ENCODE data around the gene LRP1B. TPM values are rescaled to one million over a fixed set of nuclear protein-coding genes. Genes with fewer than 3 reads are reported as not detected.
A peak's percentile ranks its signal among the peaks of the same experiment; 100 is the strongest.

LRP1B gene
- total and polyA plus RNA-seq, 2 experiments from 2014 or later: not detected

DNA sequence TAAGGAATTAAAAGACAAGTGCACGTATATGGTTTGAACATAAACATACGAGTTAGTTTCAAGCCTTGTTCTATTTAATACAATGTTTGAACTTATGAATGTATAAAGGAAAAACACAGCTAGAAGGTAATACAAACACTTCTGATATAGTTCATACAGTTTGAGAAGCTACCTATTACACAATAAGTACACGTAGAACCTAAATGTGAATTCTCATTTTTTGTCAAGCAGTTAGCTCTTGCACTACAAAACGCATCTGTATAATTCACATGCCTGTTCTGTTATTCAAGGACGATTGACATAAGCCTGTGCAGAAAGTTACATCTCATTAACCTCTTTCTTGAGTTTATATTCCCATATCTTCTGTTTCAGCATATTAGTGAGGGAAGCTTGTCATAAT, 2.7 kb downstream of the LRP1B start:
- no peak for DNase-seq
- Histone ChIP-seq H3K36me3 (ENCODE audit: low read depth) (no peaks in the 10 kb centered on the region), H2AFZ (no peak overlapping the region), H4K20me1 (ENCODE audit: insufficient read depth) (no peaks in the 10 kb centered on the region), H3K9me2 (ENCODE audit: insufficient read depth) (no peaks in the 10 kb centered on the region), H3K27me3 (replicated peaks; ENCODE audit: insufficient read depth) (peaks cover 33% of the 10 kb centered on the region), H3K4me2 (ENCODE audit: unreplicated experiment) (no peak overlapping the region), H3K4me3 (no peak overlapping the region), H3K9ac (no peak overlapping the region), H3F3A (ENCODE audit: insufficient read depth) (no peaks in the 10 kb centered on the region), H3K79me2 (ENCODE audit: insufficient read depth) (no peaks in the 10 kb centered on the region), H3K27ac (no peak overlapping the region), H3K4me1 (ENCODE audit: insufficient read depth) (peaks cover 6% of the 10 kb centered on the region; the same call in 1 of the 2 replicates), H3K9me3 (ENCODE audit: low read depth) (no peaks in the 10 kb centered on the region)
- WGBS, 2 experiments (ENCODE audit: low coverage in 1 of 2, low lambda C conversion rate in 2 of 2, missing lambda C conversion rate in 2 of 2): 76 to 78% methylated on average over 5 of the region's 5 CpGs
- TF ChIP-seq EZH2phosphoT487 (IDR thresholded peaks at IDR 0.05; ENCODE audit: insufficient read depth, low read depth): no peak
- no peak for TF ChIP-seq EZH2 (IDR thresholded peaks at IDR 0.05; ENCODE audit: insufficient read depth, poor library complexity, severe bottlenecking)
- in situ Hi-C loops (cut with MboI): no loop called here

DNA sequence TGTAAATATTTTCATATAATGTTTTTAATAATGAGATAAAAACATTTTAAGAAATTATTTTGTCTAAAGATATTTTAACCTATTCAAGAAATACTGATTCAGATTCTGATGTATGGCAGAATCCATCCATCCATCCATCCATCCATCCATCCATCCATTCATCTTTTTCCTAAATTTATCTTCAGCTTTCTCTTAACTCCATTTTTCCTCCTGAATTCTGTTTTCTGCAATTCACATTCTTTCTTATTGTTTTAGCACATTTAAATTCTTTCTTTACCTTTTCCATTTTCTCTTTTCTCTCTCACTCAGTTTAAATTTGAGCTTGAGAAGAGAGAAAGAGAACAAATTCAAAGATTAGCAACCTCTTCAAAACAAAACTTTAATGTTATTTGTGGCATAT, 3.6 kb downstream of the LRP1B start:
- H3K27me3 ChIP-seq (replicated peaks; ENCODE audit: insufficient read depth): peaks cover 27% of the 10 kb centered on the region
- in situ Hi-C loops (cut with MboI): no loop called here
- H3K4me2 ChIP-seq (ENCODE audit: unreplicated experiment): no peak overlapping the region
- no peak for DNase-seq
- no peak overlapping the region for H3K9ac ChIP-seq
- H3K4me3 ChIP-seq: no peak overlapping the region
- H3K36me3 ChIP-seq (ENCODE audit: low read depth): no peaks in the 10 kb centered on the region
- H3K4me1 ChIP-seq (ENCODE audit: insufficient read depth): peaks cover 6% of the 10 kb centered on the region; the same call in 1 of the 2 replicates
- no peak overlapping the region for H3K27ac ChIP-seq
- no peaks in the 10 kb centered on the region for H3K9me3 ChIP-seq (ENCODE audit: low read depth)
- no peak for TF ChIP-seq EZH2 (IDR thresholded peaks at IDR 0.05; ENCODE audit: insufficient read depth, poor library complexity, severe bottlenecking)
- H2AFZ ChIP-seq: no peak overlapping the region
- no peaks in the 10 kb centered on the region for H3K79me2 ChIP-seq (ENCODE audit: insufficient read depth)
- no peaks in the 10 kb centered on the region for H3F3A ChIP-seq (ENCODE audit: insufficient read depth)
- no peaks in the 10 kb centered on the region for H4K20me1 ChIP-seq (ENCODE audit: insufficient read depth)
- H3K9me2 ChIP-seq (ENCODE audit: insufficient read depth): no peaks in the 10 kb centered on the region

DNA sequence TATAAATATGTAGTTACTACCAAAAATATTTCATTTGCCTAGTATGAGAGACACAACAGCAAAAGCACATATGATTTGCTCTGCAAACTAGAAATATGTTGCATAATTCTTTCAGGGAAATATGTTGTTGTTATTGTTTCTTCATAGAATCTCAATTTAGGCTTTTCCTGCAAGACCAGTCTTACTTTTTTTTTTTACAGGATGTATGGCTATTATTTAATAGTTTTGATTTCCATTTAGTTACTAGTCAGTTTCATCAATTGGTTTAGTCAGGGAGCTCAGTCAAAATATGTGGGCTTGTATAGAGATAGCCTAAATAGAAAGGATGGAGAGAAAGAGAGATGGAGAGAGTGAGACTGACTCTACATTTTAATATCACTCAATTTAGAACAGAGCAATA, 6.1 kb downstream of the LRP1B start:
- H3K4me3 ChIP-seq: no peak overlapping the region
- H3K9me3 ChIP-seq (ENCODE audit: low read depth): no peaks in the 10 kb centered on the region
- no peak overlapping the region for H2AFZ ChIP-seq
- H4K20me1 ChIP-seq (ENCODE audit: insufficient read depth): no peaks in the 10 kb centered on the region
- H3K9ac ChIP-seq: no peak overlapping the region
- H3K36me3 ChIP-seq (ENCODE audit: low read depth): no peaks in the 10 kb centered on the region
- in situ Hi-C loops (cut with MboI): no loop called here
- no peak overlapping the region for H3K4me2 ChIP-seq (ENCODE audit: unreplicated experiment)
- no peaks in the 10 kb centered on the region for H3K4me1 ChIP-seq (ENCODE audit: insufficient read depth)
- peaks cover 15% of the 10 kb centered on the region for H3K27me3 ChIP-seq (replicated peaks; ENCODE audit: insufficient read depth)
- no peak for TF ChIP-seq EZH2phosphoT487 (IDR thresholded peaks at IDR 0.05; ENCODE audit: insufficient read depth, low read depth)
- TF ChIP-seq EZH2 (IDR thresholded peaks at IDR 0.05; ENCODE audit: insufficient read depth, poor library complexity, severe bottlenecking): no peak
- H3K27ac ChIP-seq: no peak overlapping the region
- DNase-seq: no peak
- H3F3A ChIP-seq (ENCODE audit: insufficient read depth): no peaks in the 10 kb centered on the region
- no peaks in the 10 kb centered on the region for H3K79me2 ChIP-seq (ENCODE audit: insufficient read depth)
- peaks cover 4% of the 10 kb centered on the region; the same call in 1 of the 2 replicates for H3K9me2 ChIP-seq (ENCODE audit: insufficient read depth)

DNA sequence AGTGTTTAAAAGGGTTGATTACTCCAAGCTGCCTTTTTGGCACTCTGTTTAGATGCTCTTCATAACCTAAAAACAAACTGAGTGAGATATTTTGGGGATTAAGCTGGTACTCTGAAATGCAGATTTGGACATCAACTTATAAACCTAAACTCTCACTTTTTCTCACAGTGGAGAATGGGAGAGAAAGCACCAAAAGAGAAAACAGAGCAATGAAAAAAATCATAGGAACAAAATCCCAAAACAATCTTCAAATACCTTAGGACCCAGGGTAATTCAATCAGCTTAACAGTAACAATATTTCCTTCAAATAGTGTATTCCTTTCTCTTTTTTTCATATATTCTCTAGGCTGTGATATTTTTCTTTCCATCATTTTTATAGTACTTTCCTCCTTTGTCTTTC, 11.5 kb downstream of the LRP1B start:
- in situ Hi-C loops (cut with MboI): no loop called here
- H3K4me3 ChIP-seq: no peak overlapping the region
- H3K9ac ChIP-seq: no peak overlapping the region
- no peaks in the 10 kb centered on the region for H4K20me1 ChIP-seq (ENCODE audit: insufficient read depth)
- TF ChIP-seq EZH2phosphoT487 (IDR thresholded peaks at IDR 0.05; ENCODE audit: insufficient read depth, low read depth): no peak
- TF ChIP-seq EZH2 (IDR thresholded peaks at IDR 0.05; ENCODE audit: insufficient read depth, poor library complexity, severe bottlenecking): no peak
- no peak overlapping the region for H3K4me2 ChIP-seq (ENCODE audit: unreplicated experiment)
- H3K4me1 ChIP-seq (ENCODE audit: insufficient read depth): no peaks in the 10 kb centered on the region
- H3K9me3 ChIP-seq (ENCODE audit: low read depth): no peaks in the 10 kb centered on the region
- no peak overlapping the region for H2AFZ ChIP-seq
- no peaks in the 10 kb centered on the region for H3K79me2 ChIP-seq (ENCODE audit: insufficient read depth)
- no peaks in the 10 kb centered on the region for H3K27me3 ChIP-seq (replicated peaks; ENCODE audit: insufficient read depth)
- DNase-seq: no peak
- no peak overlapping the region for H3K27ac ChIP-seq
- peaks cover 4% of the 10 kb centered on the region; the same call in 1 of the 2 replicates for H3K9me2 ChIP-seq (ENCODE audit: insufficient read depth)
- H3K36me3 ChIP-seq (ENCODE audit: low read depth): no peaks in the 10 kb centered on the region
- H3F3A ChIP-seq (ENCODE audit: insufficient read depth): no peaks in the 10 kb centered on the region

DNA sequence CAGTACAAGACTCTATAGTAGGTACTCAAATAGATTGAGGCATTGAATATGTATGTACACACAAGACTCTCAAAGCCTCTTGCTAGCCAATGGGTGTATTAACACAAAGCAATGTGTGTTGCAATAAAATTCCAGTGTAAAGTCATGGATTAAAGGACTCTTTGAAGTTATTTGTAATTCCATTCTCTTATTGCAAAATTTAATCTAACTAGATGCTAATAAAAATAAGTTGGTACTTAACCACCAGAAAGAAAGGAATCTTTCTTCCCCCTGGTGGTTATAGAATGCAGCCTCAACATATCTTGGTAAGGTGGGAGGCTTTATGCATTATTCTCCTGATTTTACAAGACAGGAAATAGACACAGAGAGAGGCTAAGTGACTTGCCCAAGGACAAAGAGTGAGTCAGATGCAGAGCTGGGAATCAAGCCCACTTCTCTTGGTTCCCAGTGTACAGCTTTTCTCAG, 18.0 kb downstream of the LRP1B start:
- Histone ChIP-seq H3K9me2 (ENCODE audit: insufficient read depth) (no peaks in the 10 kb centered on the region), H3K9me3 (ENCODE audit: low read depth) (no peaks in the 10 kb centered on the region), H3K27me3 (replicated peaks; ENCODE audit: insufficient read depth) (no peaks in the 10 kb centered on the region), H4K20me1 (ENCODE audit: insufficient read depth) (no peaks in the 10 kb centered on the region), H2AFZ (no peak overlapping the region), H3K27ac (peak overlapping the region; percentile 33; the same call in 1 of the 2 replicates), H3K4me3 (no peak overlapping the region), H3K9ac (no peak overlapping the region), H3K36me3 (ENCODE audit: low read depth) (no peaks in the 10 kb centered on the region), H3K4me1 (ENCODE audit: insufficient read depth) (peaks cover 12% of the 10 kb centered on the region; the same call in 1 of the 2 replicates), H3K79me2 (ENCODE audit: insufficient read depth) (no peaks in the 10 kb centered on the region), H3F3A (ENCODE audit: insufficient read depth) (peaks cover 16% of the 10 kb centered on the region; the same call in 1 of the 2 replicates), H3K4me2 (ENCODE audit: unreplicated experiment) (no peak overlapping the region)
- TF ChIP-seq EZH2phosphoT487 (IDR thresholded peaks at IDR 0.05; ENCODE audit: insufficient read depth, low read depth): no peak
- no peak for TF ChIP-seq EZH2 (IDR thresholded peaks at IDR 0.05; ENCODE audit: insufficient read depth, poor library complexity, severe bottlenecking)
- in situ Hi-C loops (cut with MboI): no loop called here
- peak; percentile 83 for DNase-seq
